HG02981 (cell line): ENCODE results near the gene IQGAP2.
"Not testable (repeated sequence)": the region's sequence is repeated elsewhere in the genome, so short reads cannot be mapped to it uniquely, and the experiment has no call there.

Source experiments
- ATAC-seq: cut with Tn5 transposase; IDR thresholded peaks from one replicate; pipeline ENCODE4 v1.9.1; 2021; ENCODE audit warnings: mild to moderate bottlenecking, moderate library complexity; ENCODE audit not compliant: unreplicated experiment

IQGAP2 gene, protein sequence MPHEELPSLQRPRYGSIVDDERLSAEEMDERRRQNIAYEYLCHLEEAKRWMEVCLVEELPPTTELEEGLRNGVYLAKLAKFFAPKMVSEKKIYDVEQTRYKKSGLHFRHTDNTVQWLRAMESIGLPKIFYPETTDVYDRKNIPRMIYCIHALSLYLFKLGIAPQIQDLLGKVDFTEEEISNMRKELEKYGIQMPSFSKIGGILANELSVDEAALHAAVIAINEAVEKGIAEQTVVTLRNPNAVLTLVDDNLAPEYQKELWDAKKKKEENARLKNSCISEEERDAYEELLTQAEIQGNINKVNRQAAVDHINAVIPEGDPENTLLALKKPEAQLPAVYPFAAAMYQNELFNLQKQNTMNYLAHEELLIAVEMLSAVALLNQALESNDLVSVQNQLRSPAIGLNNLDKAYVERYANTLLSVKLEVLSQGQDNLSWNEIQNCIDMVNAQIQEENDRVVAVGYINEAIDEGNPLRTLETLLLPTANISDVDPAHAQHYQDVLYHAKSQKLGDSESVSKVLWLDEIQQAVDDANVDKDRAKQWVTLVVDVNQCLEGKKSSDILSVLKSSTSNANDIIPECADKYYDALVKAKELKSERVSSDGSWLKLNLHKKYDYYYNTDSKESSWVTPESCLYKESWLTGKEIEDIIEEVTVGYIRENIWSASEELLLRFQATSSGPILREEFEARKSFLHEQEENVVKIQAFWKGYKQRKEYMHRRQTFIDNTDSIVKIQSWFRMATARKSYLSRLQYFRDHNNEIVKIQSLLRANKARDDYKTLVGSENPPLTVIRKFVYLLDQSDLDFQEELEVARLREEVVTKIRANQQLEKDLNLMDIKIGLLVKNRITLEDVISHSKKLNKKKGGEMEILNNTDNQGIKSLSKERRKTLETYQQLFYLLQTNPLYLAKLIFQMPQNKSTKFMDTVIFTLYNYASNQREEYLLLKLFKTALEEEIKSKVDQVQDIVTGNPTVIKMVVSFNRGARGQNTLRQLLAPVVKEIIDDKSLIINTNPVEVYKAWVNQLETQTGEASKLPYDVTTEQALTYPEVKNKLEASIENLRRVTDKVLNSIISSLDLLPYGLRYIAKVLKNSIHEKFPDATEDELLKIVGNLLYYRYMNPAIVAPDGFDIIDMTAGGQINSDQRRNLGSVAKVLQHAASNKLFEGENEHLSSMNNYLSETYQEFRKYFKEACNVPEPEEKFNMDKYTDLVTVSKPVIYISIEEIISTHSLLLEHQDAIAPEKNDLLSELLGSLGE (N-terminal part only)

DNA sequence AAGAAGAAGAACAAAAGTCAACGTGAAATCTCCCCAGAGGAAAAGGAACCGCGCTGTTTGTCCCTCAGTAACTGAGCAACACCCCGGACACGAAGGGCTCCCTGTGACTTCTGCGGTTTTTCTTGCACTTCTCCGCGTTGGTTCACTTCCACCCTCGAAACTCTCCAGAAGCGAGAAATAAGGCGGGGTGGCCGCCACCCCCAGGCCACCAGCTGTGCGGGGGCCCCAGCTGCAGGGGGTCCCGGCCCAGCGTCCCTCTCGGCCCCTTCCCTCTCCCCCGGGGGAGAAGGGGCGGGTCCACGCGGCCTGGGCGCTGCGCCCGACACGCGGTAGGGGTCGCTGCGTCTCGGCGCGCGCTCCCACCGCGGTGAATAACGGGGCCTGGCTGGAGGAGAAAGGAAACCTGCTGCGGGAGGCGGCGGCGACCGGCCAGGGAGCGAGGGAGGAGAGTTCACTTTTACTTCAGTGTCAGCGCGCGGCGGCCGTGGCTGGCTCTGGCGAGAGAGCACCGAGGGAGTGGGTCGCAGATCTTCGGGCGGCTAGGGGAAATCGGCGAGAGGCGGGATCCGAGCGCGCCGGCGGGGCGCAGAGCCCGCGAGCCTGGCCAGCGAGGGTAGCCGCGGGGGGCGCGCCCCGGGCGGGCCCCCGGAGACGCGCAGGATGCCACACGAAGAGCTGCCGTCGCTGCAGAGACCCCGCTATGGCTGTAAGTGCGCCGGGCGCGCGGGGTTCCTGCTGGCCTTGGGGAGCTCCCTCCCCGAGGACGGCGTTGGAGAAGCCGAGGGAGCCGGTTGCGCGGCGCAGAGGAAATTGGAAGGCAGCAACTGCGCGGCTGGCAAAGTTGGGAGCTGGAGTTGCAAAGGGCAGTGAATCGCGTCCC, at the start of gene IQGAP2:
TSS of gene IQGAP2 (plus strand) at position 400 of the 880 bp plus-strand sequence. CDS start at position 661, 261 bp downstream.
- peak; percentile 53 for ATAC-seq

DNA sequence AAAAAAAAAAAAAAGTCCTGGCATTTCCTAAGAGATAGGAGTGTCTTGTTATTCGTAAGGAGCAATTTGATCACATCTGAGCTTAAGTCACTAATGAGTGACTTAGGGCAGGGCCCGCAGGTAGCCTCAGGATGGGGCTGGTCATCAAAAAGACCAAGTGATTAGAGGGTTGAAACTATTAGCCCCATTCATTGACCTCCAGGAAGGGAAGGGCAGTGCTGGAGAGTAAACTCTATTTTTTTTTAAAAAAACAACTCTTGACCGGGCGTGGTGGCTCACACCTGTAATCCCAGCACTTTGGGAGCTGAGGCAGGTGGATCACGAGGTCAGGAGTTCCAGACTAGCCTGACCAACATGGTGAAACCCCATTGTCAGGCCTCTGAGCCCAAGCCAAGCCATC, 46.2 kb upstream of the IQGAP2 start:
- no peak for ATAC-seq

DNA sequence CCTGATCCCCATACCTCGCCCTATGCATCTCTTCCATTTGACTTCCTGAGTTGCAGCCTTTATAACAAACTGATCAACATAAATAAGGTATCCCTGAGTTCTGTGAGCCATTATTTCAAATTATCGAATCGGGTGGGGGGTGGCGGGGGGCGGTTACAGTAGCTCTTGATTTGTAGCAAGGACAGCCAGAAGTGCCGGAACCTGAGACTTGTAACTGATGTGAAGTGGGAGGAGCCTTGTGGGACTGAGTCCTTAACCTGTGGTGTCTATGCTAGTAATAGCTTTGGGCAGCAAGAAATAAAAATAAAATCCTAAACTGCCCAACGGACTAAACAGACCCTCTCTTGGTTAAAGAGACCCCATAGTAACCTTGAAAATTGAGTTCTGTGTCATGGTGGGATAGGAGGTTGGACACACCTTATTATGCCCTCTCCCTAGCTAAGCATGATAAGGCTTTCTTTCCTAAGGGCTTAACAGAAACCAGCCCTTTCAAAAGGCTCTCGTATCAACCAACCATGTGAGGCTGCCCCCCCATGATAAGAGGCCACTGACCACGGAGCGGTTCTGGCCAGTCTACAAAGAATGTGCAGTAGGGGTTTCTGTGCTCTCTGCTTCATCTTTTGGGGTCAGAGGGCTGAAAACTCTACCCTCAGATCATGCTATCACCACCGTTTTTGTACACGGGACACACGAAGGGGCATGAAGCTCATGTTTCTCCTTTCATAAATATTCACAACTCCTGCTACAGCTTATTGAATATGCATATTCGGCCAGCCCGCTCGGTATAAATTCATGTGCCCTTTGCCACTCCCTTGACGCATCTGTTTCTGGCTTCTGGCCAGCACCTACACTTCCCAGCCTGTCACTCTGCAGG, 39.5 kb upstream of the IQGAP2 start:
- ATAC-seq = no peak

DNA sequence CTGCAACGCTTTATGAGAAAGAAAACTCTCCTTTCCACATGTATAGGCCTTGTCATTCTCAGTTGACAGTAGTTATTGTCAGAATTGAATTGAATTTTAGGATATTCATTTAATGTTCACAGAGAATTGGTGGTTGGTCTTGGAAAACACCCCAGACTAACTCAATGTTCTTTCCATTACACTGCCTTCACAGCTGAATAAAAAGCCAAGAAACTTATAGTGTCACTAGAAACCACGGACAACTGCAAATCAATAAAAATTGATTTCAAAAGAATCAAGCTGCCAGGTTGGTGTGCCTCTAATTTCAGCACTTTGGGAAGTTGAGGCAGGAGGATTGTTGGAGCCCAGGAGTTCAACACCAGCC, 38.9 kb upstream of the IQGAP2 start:
- no peak for ATAC-seq

DNA sequence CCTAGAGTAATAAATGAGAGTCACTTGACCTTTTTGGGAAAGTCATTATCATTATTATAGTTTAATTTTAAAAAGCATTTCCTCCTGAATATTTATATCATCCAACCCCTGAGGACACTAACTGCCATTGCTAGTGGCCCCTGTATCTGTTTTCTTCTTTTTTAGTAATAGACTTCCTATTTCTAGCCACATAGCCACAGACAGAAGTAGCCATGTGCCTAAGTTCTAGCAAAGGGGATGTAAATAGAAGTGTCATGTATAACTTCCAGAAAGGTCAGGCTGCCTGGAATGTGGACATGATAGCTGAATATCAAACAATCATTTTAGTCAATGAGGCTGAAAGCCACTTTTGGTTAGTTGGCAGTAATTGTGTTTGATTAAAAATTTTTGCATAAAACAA, 37.5 kb upstream of the IQGAP2 start:
- ATAC-seq = no peak

DNA sequence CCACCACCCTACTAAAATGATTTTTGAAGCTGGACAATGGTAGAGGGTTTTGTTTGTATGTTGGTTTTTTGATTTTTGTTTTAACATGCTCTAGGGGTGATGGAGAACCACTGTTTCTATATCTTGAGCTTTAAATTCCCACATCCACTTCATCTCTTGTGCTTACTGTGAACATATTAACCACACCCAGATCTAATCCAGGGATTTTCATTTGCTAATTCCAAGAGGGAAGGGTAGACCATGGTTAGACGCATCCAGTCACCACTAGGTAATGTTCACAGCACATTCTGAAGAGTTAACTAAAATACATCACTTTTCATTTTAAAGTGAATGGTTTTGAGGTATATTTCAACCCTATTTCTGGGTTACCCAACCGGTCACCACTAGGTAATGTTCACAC, 36.5 kb upstream of the IQGAP2 start:
- no peak for ATAC-seq

DNA sequence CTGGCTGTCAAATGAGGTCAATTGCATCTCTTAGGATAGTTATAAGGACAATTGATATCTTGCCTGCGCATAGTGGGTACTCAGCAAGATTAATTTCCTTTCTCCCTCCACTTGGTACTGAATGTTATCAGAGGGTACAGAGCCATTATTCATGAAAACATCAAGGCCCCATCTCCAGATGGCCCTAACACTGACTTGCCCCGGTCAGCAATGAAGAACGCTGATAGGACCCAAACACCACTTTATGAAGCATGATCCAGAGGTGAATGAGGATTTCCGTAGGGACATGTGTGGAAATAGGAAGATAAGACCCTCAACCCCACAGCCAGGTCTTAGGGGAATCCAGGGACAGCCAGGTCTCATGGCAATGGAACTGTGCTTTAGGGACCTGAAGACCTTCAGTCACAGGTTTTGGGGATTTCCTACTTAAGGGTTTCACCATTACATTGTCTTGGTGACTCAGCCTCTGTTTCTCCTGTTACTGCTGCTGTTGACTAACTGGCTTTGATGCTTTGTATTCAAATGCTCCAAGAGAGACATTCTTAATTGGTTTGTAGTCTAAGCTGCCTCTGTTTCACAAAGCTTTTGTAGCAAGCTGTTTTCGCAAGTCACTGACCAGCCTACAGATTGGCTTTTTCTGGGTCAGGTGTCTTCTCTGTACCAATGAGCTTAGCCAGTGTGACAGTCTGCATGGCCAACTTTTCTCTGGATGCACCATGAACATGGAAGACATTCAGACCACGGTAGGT, 35.3 kb upstream of the IQGAP2 start:
- no peak for ATAC-seq

DNA sequence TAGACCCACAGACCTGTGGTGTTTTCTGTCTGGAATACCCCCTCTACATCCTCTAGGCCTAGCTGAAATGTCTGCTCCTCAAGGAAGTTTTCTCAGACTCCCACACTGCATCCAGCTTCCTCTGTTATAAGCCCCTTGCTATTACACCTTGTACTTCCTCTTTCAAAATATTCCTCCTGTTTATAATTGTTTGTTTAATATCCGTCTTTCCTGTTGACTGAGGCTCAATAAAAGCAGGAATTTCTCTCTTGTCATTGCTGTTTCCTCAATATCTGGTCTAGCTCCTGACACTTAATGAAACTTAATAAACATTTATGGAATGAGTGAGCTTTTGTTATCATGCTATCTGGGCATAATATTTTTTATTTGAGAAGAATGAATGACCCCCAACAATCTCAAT, 34.1 kb upstream of the IQGAP2 start:
- no peak for ATAC-seq

DNA sequence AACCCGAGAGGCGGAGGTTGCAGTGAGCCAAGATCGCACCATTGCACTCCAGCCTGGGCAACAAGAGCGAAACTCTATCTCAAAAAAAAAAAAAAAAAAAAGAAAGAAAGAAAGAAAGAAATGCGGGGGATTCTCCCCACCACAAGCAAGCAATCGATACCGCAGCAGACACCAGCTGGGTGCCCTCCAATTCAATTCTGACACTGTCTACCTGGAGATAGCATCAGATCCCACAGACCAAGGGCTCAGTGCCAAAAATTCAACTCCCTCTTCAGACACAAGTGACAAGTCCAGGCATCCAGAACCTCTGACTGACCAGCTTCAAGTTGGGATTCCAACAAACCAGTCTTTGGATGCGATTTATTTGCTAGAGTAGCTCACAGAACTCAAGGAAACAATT, 33.4 kb upstream of the IQGAP2 start:
- not testable (repeated sequence) for ATAC-seq

DNA sequence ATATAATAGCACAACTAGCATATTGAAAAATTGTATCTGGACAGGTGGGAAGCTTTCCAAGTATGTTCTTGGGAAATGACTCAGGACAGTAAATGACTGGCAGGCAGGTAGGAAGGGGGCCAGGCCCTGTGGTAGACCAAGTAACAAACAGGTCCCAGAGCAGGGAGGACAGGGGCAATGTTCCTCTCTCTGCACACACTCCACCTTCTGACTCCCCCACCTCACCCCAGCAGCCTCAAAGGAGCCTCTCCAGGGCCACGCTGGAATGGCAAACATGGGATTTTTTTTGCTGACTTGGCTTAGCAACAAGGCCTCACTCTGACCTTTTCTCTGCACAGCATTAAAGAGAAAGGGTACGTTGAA, 31.1 kb upstream of the IQGAP2 start:
- no peak for ATAC-seq

DNA sequence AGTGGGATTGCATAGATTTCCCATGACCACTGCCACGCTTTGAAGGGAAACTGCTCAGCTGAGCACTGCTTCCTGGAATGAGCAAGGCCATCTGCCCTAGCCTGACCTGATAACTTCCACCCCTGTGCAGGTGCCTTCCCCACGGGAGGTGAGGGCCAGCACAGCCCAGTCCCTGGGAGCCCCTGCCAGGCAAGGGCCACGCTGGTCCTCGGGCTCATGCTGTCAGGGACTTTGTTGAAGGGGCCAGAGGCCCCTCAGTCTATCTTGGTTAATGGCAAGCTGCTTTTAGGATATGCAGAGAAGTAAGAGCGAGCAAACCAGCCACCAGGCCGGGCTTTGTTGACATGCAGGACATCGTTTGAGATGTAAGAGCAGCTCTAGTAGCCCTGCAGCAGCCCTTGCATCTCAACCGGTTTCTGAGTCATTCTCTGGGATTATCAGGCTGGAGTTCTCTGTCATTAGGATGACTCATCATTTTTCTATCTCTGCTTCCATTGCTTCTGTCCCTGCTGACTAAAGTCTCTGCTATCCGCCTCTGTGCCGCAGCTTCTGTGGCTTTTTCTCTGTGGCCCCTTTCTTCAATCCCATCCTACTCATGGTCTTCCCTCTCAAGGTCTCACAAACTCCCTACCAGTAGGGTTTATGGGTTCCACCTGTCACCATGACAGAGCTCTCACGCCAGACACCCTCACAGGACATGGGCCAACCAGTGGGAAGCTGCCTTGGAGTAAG, 30.6 kb upstream of the IQGAP2 start:
- no peak for ATAC-seq

DNA sequence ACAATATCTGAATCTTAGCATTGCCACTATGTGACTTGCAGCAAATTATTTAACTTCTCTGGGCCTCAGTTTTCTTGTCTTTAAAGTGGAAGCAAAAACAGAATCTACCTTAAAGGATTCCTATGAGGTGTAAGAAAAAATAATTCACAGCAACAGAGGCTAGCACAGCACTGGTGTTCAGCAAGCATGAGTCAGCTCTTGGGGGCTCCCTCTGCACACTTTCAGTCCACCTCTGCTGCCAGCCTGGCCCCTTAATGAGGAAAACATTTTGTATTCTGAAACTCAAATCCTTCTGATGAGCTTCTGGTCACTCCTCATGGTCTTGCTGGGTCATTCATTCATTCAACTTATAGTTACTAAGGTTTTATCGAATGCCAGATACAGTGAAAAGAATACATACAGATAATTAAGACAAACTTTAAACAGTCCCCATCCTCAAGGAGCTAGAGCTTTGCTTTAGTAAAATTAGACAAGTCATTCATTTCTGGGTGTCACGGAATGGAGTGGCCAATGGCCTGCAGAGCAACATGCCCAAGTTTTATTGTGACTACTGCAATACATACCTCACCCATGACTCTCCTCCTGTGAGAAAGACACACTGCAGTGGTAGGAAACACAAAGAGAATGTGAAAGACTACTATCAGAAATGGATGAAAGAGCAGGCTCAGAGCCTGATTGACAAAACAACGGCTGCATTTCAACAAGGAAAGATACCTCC, 26.8 kb upstream of the IQGAP2 start:
- ATAC-seq = no peak

DNA sequence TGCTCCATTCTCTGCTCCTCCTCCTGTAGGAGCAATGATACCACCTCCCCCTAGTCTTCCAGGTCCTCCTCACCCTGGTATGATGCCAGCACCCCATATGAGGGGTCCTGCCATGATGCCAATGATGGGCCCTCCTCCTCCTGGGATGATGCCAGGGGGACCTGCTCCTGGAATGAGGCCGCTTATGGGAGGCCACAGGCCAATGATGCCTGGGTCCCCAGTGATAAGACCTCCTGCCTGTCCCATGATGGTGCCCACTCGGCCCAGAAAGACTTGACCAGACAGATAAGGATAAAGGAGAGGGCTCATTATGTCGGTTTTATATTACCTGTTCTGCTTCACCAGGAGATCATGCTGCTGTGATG, 26.2 kb upstream of the IQGAP2 start:
- ATAC-seq = no peak

DNA sequence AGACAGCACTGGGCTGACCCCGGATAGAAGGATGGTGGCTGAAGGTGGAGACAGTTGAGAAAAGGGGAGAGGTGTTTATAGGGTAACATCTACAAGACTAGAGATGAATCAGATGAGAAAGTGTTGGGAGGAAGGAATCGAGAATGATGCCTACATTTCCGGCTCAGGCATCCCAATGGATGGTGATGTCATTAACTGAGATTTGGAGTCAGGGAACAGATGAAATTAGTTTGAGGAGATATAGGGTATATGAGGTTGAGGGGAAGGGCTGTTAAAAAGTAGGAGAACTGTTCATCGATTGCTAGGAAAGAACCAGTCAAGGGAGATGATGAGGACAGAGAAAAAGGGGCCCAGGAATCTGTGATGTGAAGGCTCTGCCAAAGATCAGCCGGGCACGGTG, 24.7 kb upstream of the IQGAP2 start:
- no peak for ATAC-seq

DNA sequence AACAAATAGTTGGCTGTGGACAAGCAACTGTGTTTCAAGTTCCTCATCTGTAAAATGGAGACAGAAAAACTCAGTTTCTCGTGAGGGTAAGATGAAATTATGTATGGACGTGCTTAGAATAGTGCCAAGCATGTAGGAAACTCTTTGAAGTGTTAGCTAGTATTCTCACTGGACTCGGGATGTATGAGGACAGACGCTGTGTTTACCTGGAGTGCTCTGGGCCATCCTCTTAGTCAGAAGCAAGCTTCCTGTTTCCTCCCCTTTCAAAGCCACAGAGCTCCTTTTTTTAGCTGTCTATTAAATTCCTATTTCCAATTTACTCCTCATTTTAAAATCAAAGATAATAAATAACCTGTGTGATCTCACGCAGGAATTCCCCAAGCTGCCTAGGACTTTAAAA, 23.8 kb upstream of the IQGAP2 start:
- ATAC-seq = no peak

DNA sequence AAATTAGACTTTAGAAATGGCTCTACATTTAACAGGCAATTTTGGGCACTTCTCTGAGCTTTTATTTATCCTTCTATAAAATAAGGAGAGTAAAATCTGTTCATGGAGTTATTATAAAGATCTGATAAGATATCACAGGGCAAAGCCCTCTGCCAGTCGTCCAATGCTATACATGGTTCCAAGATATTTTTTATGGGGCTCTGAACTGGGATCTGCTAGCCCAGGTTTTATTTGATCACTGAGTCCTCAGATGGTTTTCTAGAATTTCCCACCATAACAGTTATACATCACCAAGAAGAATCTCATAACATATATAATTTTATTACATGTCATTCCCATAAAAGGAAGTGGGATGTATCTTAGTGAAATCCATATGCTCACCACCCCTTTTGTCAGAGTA, 23.2 kb upstream of the IQGAP2 start:
- no peak for ATAC-seq

DNA sequence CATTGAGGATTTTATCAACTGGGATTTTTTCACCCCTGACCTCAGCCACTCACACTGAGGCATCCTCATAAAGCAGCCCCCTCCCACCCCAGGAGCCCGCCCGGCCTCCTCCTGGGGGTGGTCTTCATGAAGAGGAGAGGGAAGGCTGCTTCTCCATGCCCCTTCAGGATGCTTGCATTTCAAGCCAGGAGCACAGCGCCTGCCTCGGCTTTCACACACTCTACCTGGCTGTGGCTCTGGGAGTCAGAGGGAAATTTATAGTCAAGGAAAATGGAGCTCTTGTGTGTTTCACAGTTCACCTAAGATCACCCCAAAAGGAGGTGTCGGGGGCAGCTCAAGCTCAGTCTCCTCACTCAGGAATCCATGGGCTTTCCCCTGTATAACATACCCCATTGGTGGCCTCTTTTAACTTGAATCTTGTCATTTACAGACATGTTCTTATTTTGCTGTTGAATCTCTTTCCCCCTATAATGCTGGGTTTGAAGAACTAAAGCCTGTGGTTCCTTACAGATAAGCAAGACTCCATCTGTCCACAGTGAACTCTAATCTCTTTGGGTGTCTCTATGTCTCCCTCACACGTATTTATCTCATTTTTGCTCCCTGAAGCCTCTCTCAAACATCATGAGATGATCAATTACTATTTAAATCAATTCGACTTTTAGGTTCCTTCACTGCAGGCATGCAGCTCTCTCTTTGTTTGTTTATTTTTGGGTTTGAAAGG, 22.6 kb upstream of the IQGAP2 start:
- ATAC-seq = no peak
